Caki2 (cell line): Measurements from ENCODE around the gene GPR17. TPM values are rescaled to one million over a fixed set of nuclear protein-coding genes. Genes with fewer than 3 reads are reported as not detected.

ENCODE experiments used
- DNase-seq: peaks from one replicate; pipeline ENCODE4 v3.0.0-alpha.2; 2015; ENCODE audit warnings: low read depth
- in situ Hi-C: cut with HindIII; loops from 2 replicates; pipeline ENCODE4 v1.10.0; 2016; ENCODE audit warnings: low sequenced_read_pairs, low pct_unique_long_range_greater_than_20kb, mixed read lengths
- total RNA-seq: library from RNA; depleted of rRNA; stranded (reverse); fragments of >200 nt; shearing (Covaris generic); gene quantifications from 2 replicates; pipeline ENCODE4 v1.2.3, GENCODE V29; 2014; ENCODE audit warnings: low replicate concordance

Gene GPR17
- total RNA-seq, 1 experiment from 2014 or later, result not detected

- in situ Hi-C loops, result no loop called here
- DNase-seq, result no peak
Observed at GRCh38 chr2:127626175-127626574, 19.8 kb upstream of the GPR17 start.

DNA sequence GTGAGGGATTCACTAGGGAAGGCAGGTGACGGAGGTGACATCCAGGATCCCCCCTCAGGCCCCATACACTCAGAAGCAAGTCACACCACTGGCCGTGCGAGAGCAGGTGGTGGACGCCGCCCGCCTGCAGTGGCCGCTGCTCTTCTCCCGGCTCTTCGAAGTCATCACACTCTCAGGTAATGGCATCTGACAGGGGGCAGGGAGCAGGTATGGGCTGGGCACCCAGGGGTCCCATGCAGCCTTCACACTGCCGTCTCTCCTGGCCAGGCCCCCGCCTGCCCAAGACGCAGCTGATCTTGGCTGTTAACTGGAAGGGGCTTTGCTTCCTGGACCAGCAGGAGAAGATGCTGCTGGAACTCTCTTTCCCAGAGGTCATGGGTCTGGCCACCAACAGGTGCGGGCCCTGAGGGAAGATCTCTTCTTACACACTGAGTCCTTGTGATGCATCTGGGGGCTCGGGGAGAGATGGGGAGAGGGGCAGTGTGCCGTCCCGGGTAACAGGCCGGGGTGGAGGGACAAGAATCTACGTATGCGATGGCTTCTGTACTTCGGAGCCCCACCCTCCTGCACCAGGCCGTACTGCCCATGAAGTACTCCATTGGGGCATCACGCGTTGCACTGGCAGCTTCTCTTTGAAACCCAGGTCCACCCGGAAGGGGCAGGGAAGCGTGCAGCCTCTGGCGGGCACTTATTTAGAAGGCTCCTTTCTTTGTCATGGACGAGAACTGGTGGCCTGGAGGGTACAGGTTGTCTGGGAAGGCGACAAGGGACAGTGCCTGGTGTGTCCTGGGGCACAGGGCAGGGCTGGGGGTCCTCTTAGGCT is 18.8 kb upstream of the GPR17 start:
- no peak for DNase-seq
- in situ Hi-C loops, result no loop called here

DNA sequence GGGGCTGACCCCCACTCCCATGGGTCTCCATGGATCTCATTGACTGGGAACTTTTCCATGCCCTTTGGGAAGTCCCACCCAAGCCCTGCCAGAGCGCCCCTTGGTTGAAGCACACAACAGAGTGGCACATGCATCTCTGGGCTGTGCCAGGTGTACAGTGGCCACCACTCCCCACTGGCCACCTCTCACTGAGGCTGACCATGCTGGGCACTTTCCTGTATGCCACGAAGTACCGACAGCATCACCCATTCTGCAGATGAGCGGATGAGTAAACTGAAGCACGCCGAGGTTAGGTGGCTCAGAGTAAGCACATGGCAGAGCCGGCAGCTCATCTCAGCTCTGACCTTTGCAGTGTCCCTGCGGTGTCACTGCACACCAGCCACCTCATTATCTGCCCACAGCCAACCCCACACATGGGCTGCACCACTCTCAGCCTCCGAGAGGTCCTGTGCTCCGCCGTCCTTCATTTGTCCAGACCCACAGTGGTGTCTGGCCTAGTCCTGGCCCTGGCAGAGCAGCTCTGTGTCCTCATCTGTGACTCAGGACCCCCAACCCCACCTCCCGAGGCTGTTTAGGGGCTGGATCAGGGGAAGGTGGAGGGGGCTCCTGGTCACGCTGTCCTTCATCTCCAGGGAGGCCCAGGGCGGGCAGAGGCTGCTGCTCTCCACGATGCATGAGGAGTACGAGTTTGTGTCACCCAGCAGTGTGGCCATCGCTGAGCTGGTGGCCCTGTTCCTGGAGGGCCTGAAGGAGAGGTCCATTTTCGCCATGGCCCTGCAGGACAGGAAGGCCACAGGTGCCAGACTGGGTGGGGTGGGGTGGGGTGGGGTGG is 18.0 kb upstream of the GPR17 start:
- in situ Hi-C loops, result no loop called here
- no peak for DNase-seq

DNA sequence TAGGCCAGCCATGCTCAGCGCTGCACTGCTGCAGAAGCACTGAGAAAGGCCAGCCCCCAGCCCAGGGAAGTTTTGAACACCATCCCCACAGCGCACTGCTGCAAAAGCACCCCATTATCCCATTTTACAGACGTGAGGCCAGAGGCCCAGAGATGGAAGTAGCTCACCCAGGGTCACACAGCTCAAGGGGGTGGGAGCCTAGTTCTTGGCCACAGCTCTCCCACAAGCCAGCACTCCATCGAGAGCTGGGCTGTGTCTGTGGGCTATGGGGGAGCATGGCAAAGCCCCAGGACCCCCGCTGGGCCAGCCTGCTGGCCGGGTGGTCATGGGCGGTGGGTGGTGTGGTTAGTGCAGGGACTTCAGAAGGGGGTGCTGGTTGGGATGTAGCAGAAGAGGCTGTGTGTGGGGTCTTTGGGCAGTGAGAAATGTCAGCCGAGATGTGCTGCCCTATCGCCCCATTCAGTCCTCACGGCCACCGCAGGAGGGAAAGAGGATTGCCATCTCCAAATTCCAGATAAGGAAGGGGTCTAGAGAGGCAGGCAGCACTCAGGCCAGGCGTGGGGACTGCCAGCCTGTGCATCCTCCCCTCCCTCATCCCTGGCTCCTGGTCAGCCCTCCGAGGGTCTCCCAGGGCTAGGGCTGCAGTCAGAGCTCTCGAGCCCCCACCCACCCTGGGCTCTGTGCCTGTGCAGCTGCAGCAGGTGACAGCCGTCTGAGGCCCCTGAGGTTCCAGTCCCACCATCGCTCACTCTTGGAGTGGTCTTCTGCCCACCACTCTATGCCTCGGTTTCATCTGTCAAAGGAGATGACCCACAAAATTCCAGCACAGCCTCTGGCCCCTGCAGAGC is 17.0 kb upstream of the GPR17 start:
- in situ Hi-C loops, result no loop called here
- DNase-seq, result no peak

GRCh38 chr2:127629637-127630036 is 16.3 kb upstream of the GPR17 start:
- no peak for DNase-seq
- in situ Hi-C loops, result no loop called here

DNA sequence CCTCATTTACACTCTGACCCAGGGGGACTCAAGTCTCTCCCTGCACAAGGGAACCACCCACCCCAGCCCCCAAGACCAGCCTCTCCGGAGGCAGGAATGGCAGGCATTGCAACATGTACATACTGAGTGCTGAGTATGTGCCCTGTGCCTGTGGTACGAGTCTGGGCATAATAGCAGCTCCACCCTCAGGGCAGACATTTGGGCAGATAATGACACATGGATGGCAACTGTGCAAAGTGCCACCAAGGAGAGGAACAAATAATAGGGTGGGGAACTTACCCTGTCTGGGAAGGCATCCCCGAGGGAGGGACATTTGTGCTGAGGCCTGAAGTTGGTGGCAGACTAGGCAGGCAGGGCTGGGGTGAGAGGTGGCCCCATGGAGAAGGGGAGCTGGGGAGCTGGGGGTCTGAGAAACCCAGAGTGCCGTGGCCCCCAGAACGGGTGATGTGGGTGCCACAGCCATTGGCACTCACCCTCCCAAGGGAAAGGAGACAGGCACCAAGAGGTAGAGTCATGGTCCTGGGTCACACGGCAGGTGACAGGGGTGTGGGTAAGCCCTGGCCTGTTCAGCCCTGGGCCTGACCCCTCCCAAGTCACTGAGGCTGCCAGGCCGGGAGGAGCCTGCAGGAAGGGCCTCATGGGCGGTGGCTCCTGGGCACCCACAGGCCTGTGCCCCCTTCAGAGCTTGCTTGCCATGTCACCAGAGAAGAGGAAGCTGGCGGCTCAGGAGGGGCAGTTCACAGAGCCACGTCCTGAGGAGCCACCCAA is 15.7 kb upstream of the GPR17 start:
- DNase-seq, result no peak
- in situ Hi-C loops, result no loop called here

GRCh38 chr2:127630864-127631540 is 15.0 kb upstream of the GPR17 start:
- in situ Hi-C loops, result no loop called here

DNA sequence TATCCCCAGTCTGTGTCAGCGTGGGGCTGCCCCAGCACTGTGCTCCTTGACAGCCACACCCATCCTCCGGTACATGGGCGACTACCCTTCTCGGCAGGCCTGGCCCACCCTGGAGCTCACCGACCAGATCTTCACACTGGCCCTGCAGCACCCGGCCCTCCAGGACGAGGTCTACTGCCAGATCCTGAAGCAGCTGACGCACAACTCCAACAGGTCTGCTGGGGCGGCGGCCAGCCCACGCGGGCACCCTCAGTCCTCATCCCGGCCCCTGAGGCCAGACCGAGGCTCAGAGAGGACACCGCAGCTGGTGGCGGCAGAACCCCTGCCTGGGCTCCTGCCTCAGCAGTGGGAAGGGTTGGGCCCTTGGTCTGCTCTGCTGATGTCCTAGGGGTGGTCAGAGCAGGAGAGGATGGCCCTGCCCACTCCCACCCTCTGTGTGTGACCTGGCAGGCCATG is 14.4 kb upstream of the GPR17 start:
- DNase-seq, result no peak
- in situ Hi-C loops, result no loop called here

More at GRCh38 chr2:127630864-127631540, 15.0 kb upstream of the GPR17 start:
- no peak for DNase-seq

- no peak for DNase-seq
- in situ Hi-C loops, result no loop called here
Observed at GRCh38 chr2:127631997-127632581, 13.9 kb upstream of the GPR17 start.

DNA sequence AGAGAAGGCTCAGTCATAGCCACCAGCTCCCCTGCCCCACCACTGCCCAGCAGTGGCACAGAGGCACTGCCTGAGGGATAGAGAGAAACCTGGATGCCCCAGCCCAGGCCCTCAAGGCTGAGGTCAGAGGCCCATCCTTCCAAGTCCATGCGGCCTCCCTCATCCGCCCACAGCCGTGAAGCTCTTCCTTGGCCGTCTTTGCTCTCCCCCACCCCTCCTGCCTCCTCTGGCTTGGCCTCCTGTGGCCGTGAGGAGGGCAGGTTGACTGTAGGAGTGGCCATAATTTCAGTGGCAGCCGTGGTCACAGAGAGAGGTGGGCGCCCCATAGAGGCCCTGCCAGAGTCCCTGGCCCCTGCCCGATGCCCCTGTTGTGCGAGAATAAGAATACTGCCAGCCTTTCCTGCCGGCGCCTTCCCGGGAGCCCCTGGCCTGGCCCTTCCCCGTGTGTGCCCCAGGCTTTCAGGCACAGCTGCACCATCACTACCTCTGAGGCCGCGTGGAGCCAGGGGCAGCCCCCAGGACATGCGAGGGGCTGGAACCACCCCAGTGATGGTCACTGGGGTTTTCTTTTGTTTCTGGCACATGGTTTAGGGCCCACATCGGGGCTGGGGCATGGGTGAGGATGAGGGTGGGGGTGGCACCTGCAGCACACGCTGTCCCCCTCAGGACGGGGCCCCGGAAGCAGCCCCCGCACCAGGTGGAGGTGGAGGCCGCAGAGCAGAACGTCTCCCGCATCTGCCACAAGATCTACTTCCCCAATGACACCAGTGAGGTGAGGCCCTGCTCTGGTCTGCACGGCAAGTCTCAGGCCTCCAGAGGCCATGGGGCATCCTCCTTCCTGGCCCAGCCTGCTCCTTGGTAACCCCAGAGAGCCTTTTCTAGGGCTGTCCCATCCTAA is 13.1 kb upstream of the GPR17 start:
- in situ Hi-C loops, result no loop called here
- no peak for DNase-seq

DNA sequence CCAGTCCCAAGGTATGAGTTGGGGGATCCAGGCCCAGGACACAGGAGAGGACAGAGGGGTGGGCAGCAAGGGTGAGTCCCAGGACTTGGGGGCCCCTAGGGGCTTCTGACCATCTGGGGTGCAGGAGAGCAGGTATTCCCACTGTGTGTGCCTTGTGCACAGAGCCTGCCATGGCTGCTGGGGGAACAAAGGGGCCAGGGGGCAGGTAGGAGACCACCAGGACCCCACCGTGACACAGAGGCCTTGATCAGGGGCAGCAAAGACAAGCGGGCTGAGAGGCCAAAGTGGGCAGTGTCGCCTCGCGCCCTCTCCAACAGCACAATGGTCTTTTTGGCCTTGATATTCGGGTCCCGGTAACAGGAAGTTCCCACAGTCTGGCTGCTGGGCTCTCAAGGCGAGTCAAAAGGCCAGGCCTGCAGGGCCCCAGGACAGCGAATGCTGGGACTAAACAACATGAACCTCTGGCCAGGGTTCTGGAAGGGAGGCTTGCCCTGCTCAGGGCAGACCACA is 12.3 kb upstream of the GPR17 start:
- DNase-seq, result no peak
- in situ Hi-C loops, result no loop called here

GRCh38 chr2:127634066-127634617 is 11.8 kb upstream of the GPR17 start:
- DNase-seq, result no peak
- in situ Hi-C loops, result no loop called here

DNA sequence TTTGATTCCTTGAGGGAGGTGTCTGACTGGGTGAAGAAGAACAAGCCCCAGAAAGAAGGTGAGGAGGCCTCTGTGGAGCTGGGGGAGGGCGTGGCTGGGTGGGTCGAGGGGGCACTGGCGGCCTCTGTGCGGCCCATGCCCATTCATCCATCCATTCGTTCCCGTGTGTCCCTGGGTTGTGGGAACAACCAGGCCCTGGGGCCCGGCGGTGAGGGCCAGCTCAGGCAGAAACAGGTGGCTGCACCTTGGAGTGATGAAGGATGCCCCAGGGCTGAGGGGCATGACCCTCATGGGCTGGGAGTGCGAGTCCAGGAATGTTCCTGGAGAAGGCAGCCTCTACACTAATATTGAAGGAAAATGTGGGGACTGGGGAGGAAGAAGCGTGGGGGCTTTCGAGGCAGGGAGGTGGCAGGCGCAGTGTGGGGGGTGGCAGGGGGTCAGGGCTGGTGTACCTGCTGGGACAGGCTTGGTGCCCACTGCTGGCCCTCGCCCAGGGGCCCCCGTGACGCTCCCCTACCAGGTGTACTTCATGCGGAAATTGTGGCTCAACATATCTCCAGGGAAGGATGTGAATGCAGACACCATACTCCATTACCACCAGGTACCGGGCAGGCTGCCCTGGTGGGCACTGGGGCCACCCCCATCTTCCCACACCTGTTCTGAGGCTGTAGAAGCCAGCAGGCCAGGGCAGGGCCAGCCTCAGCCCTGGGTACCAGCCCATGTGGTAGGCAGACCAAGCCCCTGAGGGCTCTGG is 11.2 kb upstream of the GPR17 start:
- in situ Hi-C loops, result no loop called here
- DNase-seq, result no peak

DNA sequence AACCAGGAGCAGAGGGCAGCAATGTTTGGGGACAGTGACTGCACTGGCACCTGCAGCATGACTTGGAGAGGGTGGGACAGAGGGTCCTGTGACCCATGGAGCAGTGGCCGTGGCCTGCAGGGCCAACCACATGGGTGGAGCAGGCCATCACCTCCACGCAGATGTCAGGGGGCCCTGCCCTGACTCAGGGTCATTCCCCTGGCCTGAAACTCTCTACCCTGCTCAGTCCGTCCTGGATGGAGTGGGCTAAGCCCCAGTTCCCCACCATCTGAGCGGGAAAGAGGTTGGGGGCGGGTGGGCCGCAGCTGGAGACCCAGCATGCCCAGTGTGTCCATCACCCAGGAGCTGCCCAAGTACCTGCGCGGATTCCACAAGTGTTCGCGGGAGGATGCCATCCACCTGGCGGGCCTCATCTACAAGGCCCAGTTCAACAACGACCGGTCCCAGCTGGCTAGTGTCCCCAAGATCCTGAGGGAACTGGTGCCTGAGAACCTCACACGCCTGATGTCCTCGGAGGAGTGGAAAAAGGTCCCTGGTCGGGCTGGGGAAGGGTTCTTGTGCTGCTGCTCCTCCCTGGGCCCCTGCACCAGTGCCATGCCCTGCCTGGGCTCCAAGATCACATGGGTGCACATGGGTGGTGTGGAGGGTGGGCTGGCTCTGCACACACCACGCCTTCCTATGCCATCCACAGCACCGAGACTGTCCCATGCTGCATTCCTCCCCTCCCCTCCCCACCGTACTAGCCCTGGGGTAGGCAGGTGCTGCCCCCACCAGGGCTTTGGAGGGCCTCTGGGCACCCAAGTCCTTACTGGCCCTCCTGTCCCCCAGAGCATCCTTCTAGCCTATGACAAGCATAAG is 10.3 kb upstream of the GPR17 start:
- in situ Hi-C loops, result no loop called here
- DNase-seq, result no peak
